ENCODE results near the gene OR5B3.
"Not testable (repeated sequence)": the region's sequence is repeated elsewhere in the genome, so short reads cannot be mapped to it uniquely, and the experiment has no call there.

Gene OR5B3

GRCh38 chr11:58406774-58407173 lies at the start of gene OR5B3:
Gene OR5B3 (minus strand): TSS chr11:58406874. CDS start chr11:58403409, 3,465 bp downstream.
- DNase-seq (ENCODE audit: low spot score), result no peak

- no peak for DNase-seq (ENCODE audit: low spot score)
These were observed 44.9 kb upstream of the OR5B3 start for GRCh38 chr11:58451585-58451984.

- DNase-seq (ENCODE audit: low spot score), result no peak
These were observed 39.6 kb upstream of the OR5B3 start for GRCh38 chr11:58446294-58446693.

GRCh38 chr11:58444300-58444699 lies 37.6 kb upstream of the OR5B3 start:
- no peak for DNase-seq (ENCODE audit: low spot score)

GRCh38 chr11:58442136-58442535 lies 35.5 kb upstream of the OR5B3 start, which contains the start of gene OR5B12:
Gene OR5B12 (minus strand): TSS chr11:58442236. CDS start chr11:58440151, 2,085 bp downstream.
- no peak for DNase-seq (ENCODE audit: low spot score)

- no peak for DNase-seq (ENCODE audit: low spot score)
These were observed 31.8 kb upstream of the OR5B3 start for GRCh38 chr11:58438486-58438885.

GRCh38 chr11:58434217-58434616 lies 27.5 kb upstream of the OR5B3 start:
- DNase-seq (ENCODE audit: low spot score), result no peak

- peak; percentile 2 for DNase-seq (ENCODE audit: low spot score)
These were observed 27.0 kb upstream of the OR5B3 start for GRCh38 chr11:58433638-58434203.

- DNase-seq (ENCODE audit: low spot score), result no peak
These were observed 22.6 kb upstream of the OR5B3 start for GRCh38 chr11:58429273-58429672.

GRCh38 chr11:58428021-58428420 lies 21.3 kb upstream of the OR5B3 start, which contains the start of gene OR5B2:
Gene OR5B2 (minus strand): TSS chr11:58428121. CDS start chr11:58423261, 4,860 bp downstream.
- no peak for DNase-seq (ENCODE audit: low spot score)

- DNase-seq (ENCODE audit: low spot score), result not testable (repeated sequence)
These were observed 7.1 kb downstream of the OR5B3 start for GRCh38 chr11:58399622-58400021.

GRCh38 chr11:58395581-58395980 lies 11.1 kb downstream of the OR5B3 start:
- DNase-seq (ENCODE audit: low spot score), result no peak

GRCh38 chr11:58394195-58394594 lies 12.5 kb downstream of the OR5B3 start:
- DNase-seq (ENCODE audit: low spot score), result no peak

- no peak for DNase-seq (ENCODE audit: low spot score)
These were observed 13.9 kb downstream of the OR5B3 start for GRCh38 chr11:58392746-58393145.

GRCh38 chr11:58391879-58392278 lies 14.8 kb downstream of the OR5B3 start:
- DNase-seq (ENCODE audit: low spot score), result no peak

- no peak for DNase-seq (ENCODE audit: low spot score)
These were observed 16.1 kb downstream of the OR5B3 start for GRCh38 chr11:58390551-58391063.

- no peak for DNase-seq (ENCODE audit: low spot score)
These were observed 47.7 kb downstream of the OR5B3 start, which contains the start of gene OR5B17 for GRCh38 chr11:58358969-58359368. Gene OR5B17 (minus strand): TSS chr11:58359069. CDS start chr11:58359069, 0 bp downstream.

- DNase-seq (ENCODE audit: low spot score), result no peak
These were observed 51.9 kb downstream of the OR5B3 start for GRCh38 chr11:58354727-58355126.

Measured in NAMALWA (cell line).